Stimulated activated naive CD4-positive, alpha-beta T cell (primary cell): Measurements from ENCODE around the gene VWA8.
A peak's percentile ranks its signal among the peaks of the same experiment; 100 is the strongest.

Experiments
- DNase-seq, 6 experiments: peaks; one replicate each; lab custom pipeline; 2025; lab: John Stamatoyannopoulos, UW

The VWA8 gene

GRCh38 chr13:41960637-41961465 lies at the start of gene VWA8:
Gene VWA8, minus strand, starts transcription at chr13:41961109. Its CDS starts 94 bp downstream, at chr13:41961015.
- DNase-seq: peak; percentile 65 to 85 (median 76)

DNA sequence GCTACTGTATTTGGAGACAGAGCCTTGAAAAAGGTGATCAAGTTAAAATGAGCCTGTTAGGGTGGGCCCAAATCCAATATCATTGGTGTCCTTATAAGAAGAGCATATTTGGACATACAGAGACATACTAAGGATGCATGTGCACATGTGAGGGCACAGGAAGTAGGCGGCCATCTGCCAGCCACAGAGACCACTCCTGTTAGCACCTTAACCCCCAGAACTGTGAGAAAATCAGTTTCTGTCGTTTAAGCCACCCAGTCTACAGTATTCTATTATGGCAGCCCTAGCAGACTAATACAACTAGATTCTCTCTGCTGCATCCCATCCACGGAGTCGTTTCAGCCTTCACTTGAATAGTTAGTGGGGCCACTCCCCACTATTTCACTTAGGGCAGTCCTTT lies 48.1 kb upstream of the VWA8 start:
- no peak for DNase-seq

DNA sequence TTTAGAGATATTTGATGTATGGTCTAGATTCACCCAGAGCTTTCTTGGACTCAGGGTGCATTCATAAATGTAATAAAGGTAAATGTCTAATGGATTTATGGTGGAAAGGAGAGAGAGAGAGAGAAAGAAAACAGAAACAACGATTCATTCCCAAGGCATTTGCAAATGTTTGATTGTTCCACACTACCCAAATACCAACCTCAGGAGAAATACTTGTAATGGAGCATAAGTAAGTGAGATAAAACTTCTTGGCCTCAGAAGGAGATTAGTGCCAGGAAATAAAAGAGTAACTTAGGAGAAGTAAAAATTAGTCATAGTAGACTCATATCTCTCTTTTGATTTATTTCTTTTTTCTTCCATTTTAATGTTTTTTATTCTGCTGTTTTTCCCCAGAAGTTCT lies 46.9 kb upstream of the VWA8 start:
- DNase-seq: no peak

GRCh38 chr13:42002066-42002465 lies 41.2 kb upstream of the VWA8 start:
- DNase-seq: no peak

DNA sequence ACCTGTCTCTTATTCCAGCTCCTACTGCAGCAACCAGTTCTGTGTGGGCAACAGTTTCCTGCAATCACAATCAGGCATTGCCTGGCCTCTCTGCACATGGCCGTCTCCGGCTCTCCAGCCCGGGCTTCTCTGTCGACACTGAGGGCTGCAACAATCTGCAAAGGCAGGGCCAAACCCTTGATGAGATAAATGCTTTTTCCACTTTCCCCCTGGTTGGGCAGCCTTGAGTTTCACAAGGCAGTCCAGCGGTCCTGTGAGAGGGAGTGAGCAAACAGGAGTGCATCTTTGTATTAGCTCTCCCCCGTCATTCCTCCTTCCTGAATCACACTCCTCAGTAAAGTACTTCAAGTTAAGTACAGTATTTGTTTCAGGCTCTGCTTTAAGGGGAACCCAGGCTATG lies 40.7 kb upstream of the VWA8 start:
- peak in 1 of 6 experiments; percentile 1 for DNase-seq

DNA sequence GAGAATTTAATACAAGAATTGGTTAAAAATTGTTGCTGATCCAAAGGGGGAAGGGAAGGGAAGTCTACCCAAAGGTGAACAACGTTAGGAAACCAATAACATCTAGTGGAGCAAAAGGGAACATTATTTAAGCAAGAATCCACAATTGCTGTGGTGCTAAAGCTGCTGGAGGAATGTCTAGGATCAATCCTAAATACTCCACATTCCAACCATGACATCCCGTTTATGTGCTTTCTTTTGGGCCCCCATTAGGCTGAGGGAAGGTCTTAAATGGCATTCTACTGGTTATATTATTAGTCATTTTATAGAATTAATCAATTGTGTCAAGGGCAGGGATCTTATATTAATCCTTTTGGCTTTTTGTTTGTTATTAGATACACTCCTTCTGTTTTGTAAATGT lies 39.9 kb upstream of the VWA8 start:
- no peak for DNase-seq

DNA sequence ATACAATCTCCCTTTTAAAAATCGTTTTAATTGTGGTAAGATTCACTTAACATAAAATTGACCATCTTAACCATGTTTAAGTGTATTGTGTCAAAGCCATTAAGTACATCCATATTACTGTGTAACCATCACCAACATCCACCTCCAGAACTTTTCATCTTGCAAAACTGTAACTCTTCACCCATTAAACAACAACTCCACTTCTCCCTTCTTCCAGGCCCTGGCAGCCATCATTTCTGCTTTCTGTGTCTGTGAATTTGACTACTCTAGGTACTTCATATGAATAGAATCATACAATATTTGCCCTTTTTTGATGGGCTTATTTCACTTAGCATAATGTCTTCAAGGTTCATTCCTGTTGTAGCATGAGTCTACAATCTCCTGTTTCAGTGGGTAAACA lies 36.5 kb upstream of the VWA8 start:
- DNase-seq: no peak

GRCh38 chr13:41995946-41996345 lies 35.0 kb upstream of the VWA8 start:
- DNase-seq: no peak

GRCh38 chr13:41995336-41995735 lies 34.4 kb upstream of the VWA8 start:
- no peak for DNase-seq

- DNase-seq: no peak
Measured at GRCh38 chr13:41994696-41995095, 33.8 kb upstream of the VWA8 start.

GRCh38 chr13:41991936-41992335 lies 31.0 kb upstream of the VWA8 start:
- no peak for DNase-seq

DNA sequence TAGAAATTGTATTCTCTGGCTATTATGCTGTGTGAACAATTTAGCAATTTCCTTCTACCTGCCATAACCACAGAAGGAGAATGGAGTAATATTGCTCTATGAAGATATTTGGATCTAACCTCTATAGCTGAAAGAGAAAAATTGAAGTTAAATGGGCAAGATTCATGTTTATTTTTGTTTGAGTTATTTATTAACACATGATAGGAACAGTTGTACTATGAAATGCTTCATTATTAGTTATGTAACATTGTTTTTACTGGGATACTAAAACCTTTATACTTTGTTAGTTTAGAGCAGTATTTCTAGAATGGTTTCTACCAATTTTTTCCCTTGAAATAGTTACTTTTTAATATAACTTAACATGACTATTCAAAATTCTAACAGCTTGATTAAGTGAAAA lies 27.3 kb upstream of the VWA8 start:
- no peak for DNase-seq

DNA sequence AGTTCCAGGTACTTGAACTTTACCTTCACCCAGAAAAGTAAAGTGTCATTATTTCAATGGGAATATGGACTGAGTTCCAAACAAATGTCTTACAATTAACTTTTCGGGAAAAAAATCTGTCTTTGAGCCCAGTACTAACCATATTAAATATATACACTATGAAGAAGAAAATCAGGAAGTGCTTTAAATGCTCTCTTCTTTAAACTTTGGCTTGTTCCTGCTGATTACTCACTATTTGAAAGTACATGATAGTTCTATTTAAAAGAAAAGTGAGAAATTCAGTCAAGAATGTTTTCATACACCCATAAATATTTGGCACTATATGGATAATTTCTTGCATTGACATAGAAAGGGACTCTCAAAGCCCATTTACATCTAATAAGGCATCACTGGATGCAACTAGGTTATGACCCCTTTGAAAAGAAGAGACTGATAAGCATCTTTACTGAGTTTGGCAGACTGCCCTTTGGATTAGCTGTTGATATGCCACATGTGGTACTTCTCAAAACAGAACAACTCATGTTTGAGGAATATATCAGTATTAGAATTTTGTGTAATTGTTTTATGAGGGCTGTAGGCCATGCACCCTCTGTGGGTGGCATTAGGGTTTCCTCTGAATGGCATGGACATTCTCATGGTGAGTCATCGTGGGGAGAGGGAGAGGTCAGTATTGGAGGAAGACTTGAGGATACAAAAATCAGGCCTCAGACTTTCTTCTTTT lies 25.0 kb upstream of the VWA8 start:
- no peak for DNase-seq

DNA sequence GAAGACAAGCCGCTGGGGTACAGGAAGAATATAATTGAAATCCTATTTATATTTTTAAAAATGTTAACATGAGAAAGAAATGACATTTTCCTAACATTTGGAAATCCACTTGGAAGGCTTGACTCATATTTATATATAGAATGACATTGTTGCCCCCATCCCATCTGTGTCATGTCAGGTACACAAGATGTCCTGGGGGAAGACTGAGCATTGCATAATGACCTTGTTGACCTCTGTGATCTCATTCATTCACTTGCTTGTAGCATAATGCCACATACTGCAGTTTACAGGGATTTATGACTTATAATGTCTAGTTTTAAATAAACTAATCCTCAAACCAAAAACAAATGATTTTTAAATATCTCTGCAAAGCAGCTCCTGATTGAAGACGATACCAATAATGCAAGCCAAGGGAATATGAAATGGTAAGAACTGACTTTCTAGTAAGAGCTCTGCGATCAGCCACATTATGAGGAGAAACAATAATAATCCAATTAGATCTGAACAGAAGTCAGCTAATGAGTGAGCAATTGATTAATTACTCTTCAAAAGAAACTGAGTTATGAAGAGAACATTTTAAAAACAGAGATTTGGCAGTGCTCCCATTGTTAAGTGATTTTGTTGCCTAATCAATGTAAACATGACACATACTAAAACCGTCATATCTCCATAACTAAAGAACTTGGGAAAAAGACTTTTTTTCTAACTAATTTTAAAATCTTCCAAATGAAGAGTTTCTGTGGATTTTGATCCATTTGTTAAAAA lies 21.2 kb upstream of the VWA8 start:
- no peak for DNase-seq

DNA sequence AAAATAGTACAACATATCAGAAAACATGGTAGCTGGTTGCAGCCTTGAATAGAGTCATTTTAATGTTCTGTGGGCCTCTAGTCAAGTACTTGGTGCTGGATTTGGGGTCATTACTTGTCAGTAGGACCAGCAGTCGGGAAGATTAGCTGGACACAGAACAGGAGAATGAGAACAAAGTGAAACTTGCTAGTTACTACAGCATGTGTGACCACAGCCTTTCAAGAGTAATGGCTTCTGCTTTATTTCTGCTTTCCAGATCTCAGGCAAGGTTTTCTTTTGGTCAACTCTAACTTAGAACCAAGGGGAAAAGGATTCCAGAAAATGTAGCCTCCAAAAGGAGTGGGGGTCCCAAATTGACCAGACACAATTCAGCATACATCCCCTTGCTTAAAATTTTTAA lies 17.1 kb upstream of the VWA8 start:
- DNase-seq: no peak

GRCh38 chr13:41976476-41976875 lies 15.6 kb upstream of the VWA8 start:
- no peak for DNase-seq

GRCh38 chr13:41974262-41974900 lies 13.5 kb upstream of the VWA8 start:
- no peak for DNase-seq

- no peak for DNase-seq
Measured at GRCh38 chr13:41973247-41973741, 12.4 kb upstream of the VWA8 start.

DNA sequence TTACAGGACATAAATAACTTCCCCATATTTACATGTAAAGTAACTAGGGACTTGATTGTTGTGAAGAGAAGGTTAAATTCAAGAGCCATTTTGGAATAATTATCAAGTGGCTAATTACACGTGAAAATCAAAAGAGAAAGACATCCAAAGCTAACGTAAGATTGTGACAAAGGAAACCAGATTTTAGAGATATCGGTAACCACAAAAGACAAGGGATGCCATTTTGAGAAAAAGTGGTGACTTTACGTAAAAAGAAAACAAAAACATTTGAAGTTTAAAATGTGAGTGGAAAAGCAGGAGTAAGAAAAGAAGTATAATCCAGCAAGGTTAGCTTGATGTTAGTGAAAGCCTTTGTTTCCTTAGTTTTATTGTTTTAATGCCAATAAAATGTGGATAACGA lies 10.9 kb upstream of the VWA8 start:
- peak in 3 of 6 experiments; percentile 37 to 43 (median 42) for DNase-seq

DNA sequence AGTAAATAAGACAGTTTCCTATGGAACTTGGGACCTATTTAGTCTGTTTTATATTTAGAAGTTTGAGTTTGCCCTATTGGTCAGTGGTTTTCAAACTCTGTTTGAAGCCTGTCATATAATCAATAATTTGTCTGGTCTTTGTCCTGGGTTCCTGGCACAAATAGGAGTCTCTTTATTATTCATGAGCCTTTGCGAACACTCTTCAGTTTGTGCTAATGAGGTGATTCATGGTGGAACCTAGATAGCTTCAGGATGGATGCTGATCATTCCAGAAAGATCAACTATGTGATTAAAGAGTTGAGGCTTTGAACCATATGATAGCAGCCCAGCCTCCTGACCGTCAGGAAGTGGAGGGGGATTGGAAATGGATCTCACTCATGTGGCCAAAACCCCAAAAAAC lies 10.0 kb upstream of the VWA8 start:
- no peak for DNase-seq

DNA sequence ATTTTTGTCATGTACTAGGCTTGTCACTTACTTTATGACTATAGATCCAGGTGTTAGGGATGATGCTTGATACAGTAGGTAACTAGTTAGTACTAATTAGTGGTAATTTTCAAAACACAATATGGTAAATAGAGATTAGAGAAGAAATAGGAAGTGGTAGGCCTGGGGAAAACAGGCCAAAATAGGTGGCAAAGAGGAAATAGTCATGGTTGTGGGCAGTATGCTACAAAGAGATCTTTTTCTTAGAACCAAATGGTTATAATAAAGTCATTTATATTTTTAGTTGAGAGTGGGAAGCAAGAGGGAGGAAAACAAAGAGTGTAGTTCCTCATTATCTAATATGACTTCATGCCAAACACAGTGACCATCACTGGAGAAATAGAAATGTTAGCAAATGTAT lies 9.1 kb upstream of the VWA8 start:
- no peak for DNase-seq

DNA sequence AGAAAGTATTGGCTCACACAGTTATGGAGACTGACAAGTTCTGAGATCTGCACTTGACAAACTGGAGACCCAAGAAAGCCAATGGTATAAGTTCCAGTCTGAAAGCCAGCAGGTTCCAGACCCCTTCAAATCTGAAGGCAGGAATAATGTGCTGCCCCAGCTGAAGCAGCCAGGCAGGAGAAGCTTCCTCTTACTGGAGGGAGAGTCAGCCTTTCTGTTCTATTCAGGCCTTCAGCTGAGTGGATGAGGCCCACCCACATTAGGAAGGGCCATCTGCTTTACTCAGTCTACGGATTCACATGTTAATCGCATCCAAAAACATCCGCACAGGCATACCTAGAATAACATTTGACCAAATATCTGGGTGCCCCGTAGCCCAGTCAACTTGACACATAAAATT lies 8.2 kb upstream of the VWA8 start:
- DNase-seq: no peak
